Neural progenitor cell (in vitro differentiated cells): Measurements from ENCODE around the gene COL7A1.

ENCODE experiments used
- CTCF ChIP-seq: fragments of 200-600 bp; sonication (generic); IDR thresholded peaks from 2 replicates; pipeline ENCODE4 v1.5.1; 2017; ENCODE audit warnings: antibody characterized with exemption, mild to moderate bottlenecking
- EZH2 ChIP-seq: fragments of 200-600 bp; sonication (generic); IDR thresholded peaks from 2 replicates; pipeline ENCODE4 v1.6.1; 2017; ENCODE audit warnings: antibody characterized with exemption, mild to moderate bottlenecking, moderate library complexity

GRCh38 chr3:48564667-48565066, 30.5 kb downstream of the COL7A1 start:
- TF ChIP-seq CTCF (no peak), EZH2 (no peak)
